Endodermal cell (in vitro differentiated cells): ENCODE data around the gene HDAC4. TPM values are rescaled to one million over a fixed set of nuclear protein-coding genes. Genes with fewer than 3 reads are reported as not detected.

Experiments used
- DNase-seq: peaks from one replicate; pipeline ENCODE4 v3.0.0-alpha.2; 2017
- H3K27ac ChIP-seq: 2 replicates; pipeline ENCODE4 v1.5.1; 2013; ENCODE audit warnings: mild to moderate bottlenecking, low read depth, low read length, moderate library complexity
- H3K27me3 ChIP-seq: 2 replicates; pipeline ENCODE4 v1.6.1; 2013; ENCODE audit warnings: mild to moderate bottlenecking, low read length, moderate library complexity; ENCODE audit not compliant: insufficient read depth, control insufficient read depth, poor library complexity, severe bottlenecking
- H3K36me3 ChIP-seq: 2 replicates; pipeline ENCODE4 v1.7.0; 2013; ENCODE audit warnings: mild to moderate bottlenecking, low read length, moderate library complexity; ENCODE audit not compliant: control insufficient read depth, insufficient read depth
- H3K4me1 ChIP-seq: one replicate; pipeline ENCODE4 v1.7.0; 2013; ENCODE audit warnings: low read length; ENCODE audit not compliant: control insufficient read depth, insufficient read depth
- H3K4me3 ChIP-seq: 2 replicates; pipeline ENCODE4 v1.5.1; 2013; ENCODE audit warnings: mild to moderate bottlenecking, low read length, moderate library complexity
- H3K9ac ChIP-seq: 2 replicates; pipeline ENCODE4 v1.6.1; 2013; ENCODE audit warnings: mild to moderate bottlenecking, low read length, moderate library complexity; ENCODE audit not compliant: poor library complexity, severe bottlenecking; ENCODE audit errors: extremely low read depth
- H3K9me3 ChIP-seq: 2 replicates; pipeline ENCODE4 v1.6.1; 2013; ENCODE audit warnings: mild to moderate bottlenecking, low read length, moderate library complexity; ENCODE audit not compliant: control insufficient read depth
- H3K27ac Mint-ChIP-seq: 2 replicates; pipeline ENCODE4 v1.8.0; 2020; ENCODE audit warnings: mixed read lengths
- H3K27me3 Mint-ChIP-seq: 2 replicates; pipeline ENCODE4 v1.8.0; 2021; ENCODE audit warnings: mild to moderate bottlenecking, mixed read lengths; ENCODE audit not compliant: insufficient read depth
- H3K36me3 Mint-ChIP-seq: 2 replicates; pipeline ENCODE4 v1.8.0; 2020; ENCODE audit warnings: low read depth, mixed read lengths
- H3K4me1 Mint-ChIP-seq: 2 replicates; pipeline ENCODE4 v1.8.0; 2020; ENCODE audit warnings: mixed read lengths
- H3K4me3 Mint-ChIP-seq: 2 replicates; pipeline ENCODE4 v1.8.0; 2020; ENCODE audit warnings: mild to moderate bottlenecking, moderate library complexity, mixed read lengths
- H3K9me3 Mint-ChIP-seq: 2 replicates; pipeline ENCODE4 v1.8.0; 2020; ENCODE audit warnings: mild to moderate bottlenecking, mixed read lengths
- CTCF ChIP-seq: fragments of 200-600 bp; sonication (generic); conservative IDR thresholded peaks from 2 replicates; pipeline ENCODE4 v1.5.0; 2021; ENCODE audit warnings: antibody characterized with exemption, mild to moderate bottlenecking
- WGBS, 2 experiments: methylation state at CpG; one replicate each; pipeline versions ENCODE4 v1.1.5 to v1.1.7; 2013; ENCODE audit warnings: missing lambda C conversion rate in 2 of 2, mixed read lengths in 1 of 2; ENCODE audit not compliant: insufficient coverage in 1 of 2, insufficient read length in 1 of 2; 5-methylcytosine and 5-hydroxymethylcytosine counted together
- total RNA-seq, 2 donors: library from RNA; stranded (reverse); fragmentation: NEBNext Ultra II Directional in 1 of 2; extraction: Animal tissue kit (Norgen Biotek cat#: 25700) in 1 of 2; gene quantifications; 2 replicates in 1 of 2; 3 replicates in 1 of 2; pipeline ENCODE4 v1.2.1, GENCODE V29; 2021

HDAC4 gene
- total RNA-seq, 2 donors from 2014 or later, result 45.7 to 51.2 TPM

GRCh38 chr2:239439754-239440315 lies 39.0 kb upstream of the HDAC4 start:
- Histone ChIP-seq H3K9me3 (no peaks in the 10 kb centered on the region), H3K27ac (peak overlapping the region; percentile 87), H3K4me3 (no peak overlapping the region), H3K4me1 (peaks cover 4% of the 10 kb centered on the region), H3K27me3 (peaks cover 23% of the 10 kb centered on the region), H3K36me3 (no peaks in the 10 kb centered on the region), H3K9ac (no peak overlapping the region)
- no peak overlapping the region for H3K4me3 Mint-ChIP-seq
- H3K36me3 Mint-ChIP-seq, result no peaks in the 10 kb centered on the region
- no peaks in the 10 kb centered on the region for H3K9me3 Mint-ChIP-seq
- WGBS, 2 experiments, result 83% methylated on average over 3 to 11 of the region's 11 CpGs
- no peak for TF ChIP-seq CTCF
- H3K4me1 Mint-ChIP-seq, result peaks cover 9% of the 10 kb centered on the region
- H3K27me3 Mint-ChIP-seq, result peaks cover 11% of the 10 kb centered on the region
- no peak for DNase-seq
- H3K27ac Mint-ChIP-seq, result no peak overlapping the region

GRCh38 chr2:239438995-239439753 lies 38.4 kb upstream of the HDAC4 start:
- H3K27ac ChIP-seq, result no peak overlapping the region
- H3K27me3 Mint-ChIP-seq, result peaks cover 11% of the 10 kb centered on the region
- H3K9ac ChIP-seq, result no peak overlapping the region
- no peak overlapping the region for H3K27ac Mint-ChIP-seq
- no peak for DNase-seq
- no peak overlapping the region for H3K4me3 ChIP-seq
- H3K9me3 ChIP-seq, result no peaks in the 10 kb centered on the region
- no peaks in the 10 kb centered on the region for H3K36me3 ChIP-seq
- TF ChIP-seq CTCF, result no peak
- peaks cover 7% of the 10 kb centered on the region for H3K4me1 Mint-ChIP-seq
- no peaks in the 10 kb centered on the region for H3K36me3 Mint-ChIP-seq
- no peaks in the 10 kb centered on the region for H3K9me3 Mint-ChIP-seq
- WGBS, 2 experiments, result 93% methylated on average over 12 to 21 of the region's 21 CpGs
- peaks cover 23% of the 10 kb centered on the region for H3K27me3 ChIP-seq
- peaks cover 4% of the 10 kb centered on the region for H3K4me1 ChIP-seq
- H3K4me3 Mint-ChIP-seq, result no peak overlapping the region

- Mint-ChIP-seq H3K4me1 (peaks cover 7% of the 10 kb centered on the region), H3K36me3 (no peaks in the 10 kb centered on the region), H3K9me3 (peaks cover 2% of the 10 kb centered on the region), H3K27me3 (peaks cover 10% of the 10 kb centered on the region), H3K27ac (no peak overlapping the region), H3K4me3 (no peak overlapping the region)
- WGBS, 2 experiments, result 93 to 100% methylated on average over 1 to 3 of the region's 3 CpGs
- no peak overlapping the region for H3K4me3 ChIP-seq
- H3K27me3 ChIP-seq, result peaks cover 23% of the 10 kb centered on the region
- DNase-seq, result no peak
- no peak overlapping the region for H3K27ac ChIP-seq
- peaks cover 4% of the 10 kb centered on the region for H3K4me1 ChIP-seq
- H3K9me3 ChIP-seq, result no peaks in the 10 kb centered on the region
- TF ChIP-seq CTCF, result no peak
- H3K9ac ChIP-seq, result no peak overlapping the region
- no peaks in the 10 kb centered on the region for H3K36me3 ChIP-seq
Observed at GRCh38 chr2:239438368-239438767, 37.5 kb upstream of the HDAC4 start.
